ENCODE data around the gene XPO1. TPM values are rescaled to one million over a fixed set of nuclear protein-coding genes. Genes with fewer than 3 reads are reported as not detected.
"Not testable (repeated sequence)": the region's sequence is repeated elsewhere in the genome, so short reads cannot be mapped to it uniquely, and the experiment has no call there.

The XPO1 gene
- polyA plus RNA-seq, 1 donor: 132 TPM

- no peak for DNase-seq (ENCODE audit: low read depth)
These were observed 2.0 kb downstream of the XPO1 start for GRCh38 chr2:61536180-61536571.

GRCh38 chr2:61535449-61535848 is 2.7 kb downstream of the XPO1 start:
- DNase-seq (ENCODE audit: low read depth): no peak

GRCh38 chr2:61534926-61535325 is 3.2 kb downstream of the XPO1 start:
- DNase-seq (ENCODE audit: low read depth): no peak

GRCh38 chr2:61530749-61531148 is 7.4 kb downstream of the XPO1 start:
- no peak for DNase-seq (ENCODE audit: low read depth)

GRCh38 chr2:61529944-61530735 is 8.0 kb downstream of the XPO1 start:
- no peak for DNase-seq (ENCODE audit: low read depth)

GRCh38 chr2:61520261-61520660 is 17.9 kb downstream of the XPO1 start:
- DNase-seq (ENCODE audit: low read depth): no peak

GRCh38 chr2:61512768-61513398 is 25.3 kb downstream of the XPO1 start:
- no peak for DNase-seq (ENCODE audit: low read depth)

- no peak for DNase-seq (ENCODE audit: low read depth)
These were observed 27.2 kb downstream of the XPO1 start for GRCh38 chr2:61510674-61511671.

- DNase-seq (ENCODE audit: low read depth): no peak
These were observed 33.2 kb downstream of the XPO1 start for GRCh38 chr2:61504949-61505348.

GRCh38 chr2:61499060-61499459 is 39.1 kb downstream of the XPO1 start:
- DNase-seq (ENCODE audit: low read depth): no peak

- no peak for DNase-seq (ENCODE audit: low read depth)
These were observed 44.6 kb downstream of the XPO1 start for GRCh38 chr2:61493523-61493942.

- no peak for DNase-seq (ENCODE audit: low read depth)
These were observed 45.7 kb downstream of the XPO1 start for GRCh38 chr2:61492476-61492875.

GRCh38 chr2:61485281-61485680 is 52.9 kb downstream of the XPO1 start:
- DNase-seq (ENCODE audit: low read depth): no peak

GRCh38 chr2:61478086-61478485 is 60.1 kb downstream of the XPO1 start:
- no peak for DNase-seq (ENCODE audit: low read depth)

- not testable (repeated sequence) for DNase-seq (ENCODE audit: low read depth)
These were observed 61.1 kb downstream of the XPO1 start for GRCh38 chr2:61476929-61477589.

- no peak for DNase-seq (ENCODE audit: low read depth)
These were observed 66.0 kb downstream of the XPO1 start for GRCh38 chr2:61471905-61472805.

GRCh38 chr2:61470965-61471904 is 66.9 kb downstream of the XPO1 start, which contains the start of gene USP34:
Gene USP34 (minus strand): TSS chr2:61471087. CDS start chr2:61470692, 395 bp downstream.
- peak; percentile 81 for DNase-seq (ENCODE audit: low read depth)

GRCh38 chr2:61470122-61470951 is 67.8 kb downstream of the XPO1 start:
- no peak for DNase-seq (ENCODE audit: low read depth)

Data from forelimb muscle (tissue), 1 donor.